ENCODE measurements around the gene DDX43.

DNA sequence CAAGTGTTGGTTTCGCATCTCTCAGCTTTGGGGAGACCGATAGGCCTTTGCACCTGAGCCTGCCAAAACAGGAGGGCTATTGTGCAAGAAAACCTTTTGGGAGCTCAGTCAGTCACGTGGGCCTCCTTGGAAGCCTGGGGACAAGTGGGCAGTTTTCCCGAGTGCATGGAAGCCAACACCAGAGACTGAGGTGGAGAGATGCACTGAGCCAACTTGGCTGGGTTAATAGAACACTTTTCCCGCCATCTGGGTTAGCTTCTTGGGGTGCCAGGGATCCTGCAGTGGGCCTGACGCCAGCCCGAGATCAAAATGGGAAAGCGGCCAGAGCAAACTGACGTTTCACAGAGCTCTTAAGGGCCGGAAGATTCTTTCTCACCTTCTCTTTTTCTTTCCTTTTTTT lies 22.1 kb upstream of the DDX43 start:
- TF ChIP-seq CSDC2 (CRISPR knock-in tag; IDR thresholded peaks at IDR 0.05) (no peak), PATZ1 (CRISPR knock-in tag; IDR thresholded peaks at IDR 0.05; ENCODE audit: borderline replicate concordance) (no peak), TOX (CRISPR knock-in tag; IDR thresholded peaks at IDR 0.05; ENCODE audit: borderline replicate concordance) (no peak), GLIS3 (CRISPR knock-in tag; IDR thresholded peaks at IDR 0.05) (no peak), SNAI2 (CRISPR knock-in tag; IDR thresholded peaks at IDR 0.05) (no peak), ISL1 (CRISPR knock-in tag; IDR thresholded peaks at IDR 0.05) (no peak)
- TF ChIP-seq, protein P1, sequence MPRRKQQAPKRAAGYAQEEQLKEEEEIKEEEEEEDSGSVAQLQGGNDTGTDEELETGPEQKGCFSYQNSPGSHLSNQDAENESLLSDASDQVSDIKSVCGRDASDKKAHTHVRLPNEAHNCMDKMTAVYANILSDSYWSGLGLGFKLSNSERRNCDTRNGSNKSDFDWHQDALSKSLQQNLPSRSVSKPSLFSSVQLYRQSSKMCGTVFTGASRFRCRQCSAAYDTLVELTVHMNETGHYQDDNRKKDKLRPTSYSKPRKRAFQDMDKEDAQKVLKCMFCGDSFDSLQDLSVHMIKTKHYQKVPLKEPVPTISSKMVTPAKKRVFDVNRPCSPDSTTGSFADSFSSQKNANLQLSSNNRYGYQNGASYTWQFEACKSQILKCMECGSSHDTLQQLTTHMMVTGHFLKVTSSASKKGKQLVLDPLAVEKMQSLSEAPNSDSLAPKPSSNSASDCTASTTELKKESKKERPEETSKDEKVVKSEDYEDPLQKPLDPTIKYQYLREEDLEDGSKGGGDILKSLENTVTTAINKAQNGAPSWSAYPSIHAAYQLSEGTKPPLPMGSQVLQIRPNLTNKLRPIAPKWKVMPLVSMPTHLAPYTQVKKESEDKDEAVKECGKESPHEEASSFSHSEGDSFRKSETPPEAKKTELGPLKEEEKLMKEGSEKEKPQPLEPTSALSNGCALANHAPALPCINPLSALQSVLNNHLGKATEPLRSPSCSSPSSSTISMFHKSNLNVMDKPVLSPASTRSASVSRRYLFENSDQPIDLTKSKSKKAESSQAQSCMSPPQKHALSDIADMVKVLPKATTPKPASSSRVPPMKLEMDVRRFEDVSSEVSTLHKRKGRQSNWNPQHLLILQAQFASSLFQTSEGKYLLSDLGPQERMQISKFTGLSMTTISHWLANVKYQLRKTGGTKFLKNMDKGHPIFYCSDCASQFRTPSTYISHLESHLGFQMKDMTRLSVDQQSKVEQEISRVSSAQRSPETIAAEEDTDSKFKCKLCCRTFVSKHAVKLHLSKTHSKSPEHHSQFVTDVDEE (CRISPR knock-in tag; IDR thresholded peaks at IDR 0.05) = no peak
